Naive thymus-derived CD8-positive, alpha-beta T cell (primary cell): ENCODE results near the gene NR2F6. TPM values are rescaled to one million over a fixed set of nuclear protein-coding genes. Genes with fewer than 3 reads are reported as not detected.

Experiments used
- ATAC-seq, 2 donors: fragments of 150-1000 bp; cut with Tn5 transposase in 1 of 2; sonication (Bioruptor Pico), chemical (Tn5 transposase) in 1 of 2; 1 replicate in 1 of 2; 2 replicates in 1 of 2; pipeline ENCODE4 v1.10.0; 2021; ENCODE audit warnings: mild to moderate bottlenecking in 2 of 2, moderate library complexity in 2 of 2
- POLR2A ChIA-PET: fragments of 350-600 bp; sonication (Branson Sonifier 250); formaldehyde crosslinking; loops from one replicate; lab custom pipeline; 2021; ENCODE audit warnings: antibody characterized with exemption; lab: Charles Lee
- DNase-seq, 10 donors: peaks; one replicate each; pipeline versions ENCODE4 v3.0.0 to v3.0.0-alpha.2; 2020 to 2022
- H3K27ac Mint-ChIP-seq, 10 donors: one replicate each; pipeline ENCODE4 v1.8.0; 2020 to 2022; ENCODE audit warnings: mild to moderate bottlenecking in 10 of 10, mixed read lengths in 10 of 10, moderate library complexity in 4 of 10, inconsistent platforms in 1 of 10
- H3K27me3 Mint-ChIP-seq, 5 donors: one replicate each; pipeline ENCODE4 v1.8.0; 2021 to 2022; ENCODE audit warnings: mixed read lengths in 5 of 5
- H3K36me3 Mint-ChIP-seq, 3 donors: one replicate each; pipeline ENCODE4 v1.8.0; 2020 to 2022; ENCODE audit warnings: mixed read lengths in 3 of 3, mild to moderate bottlenecking in 2 of 3, inconsistent platforms in 1 of 3
- H3K4me1 Mint-ChIP-seq, 4 donors: one replicate each; pipeline ENCODE4 v1.8.0; 2021 to 2022; ENCODE audit warnings: mixed read lengths in 4 of 4
- H3K4me3 Mint-ChIP-seq, 10 donors: one replicate each; pipeline ENCODE4 v1.8.0; 2020 to 2022; ENCODE audit warnings: mild to moderate bottlenecking in 10 of 10, mixed read lengths in 10 of 10, moderate library complexity in 6 of 10, inconsistent platforms in 1 of 10
- H3K9me3 Mint-ChIP-seq, 9 donors: one replicate each; pipeline ENCODE4 v1.8.0; 2020 to 2022; ENCODE audit warnings: mixed read lengths in 9 of 9, mild to moderate bottlenecking in 3 of 9, inconsistent platforms in 1 of 9, moderate library complexity in 1 of 9
- polyA plus RNA-seq, 3 donors: library from polyadenylated mRNA; unstranded; fragments of 300-500 nt; fragmentation: Illumina TruSeq; gene quantifications; one replicate each; pipeline ENCODE4 v1.2.3, GENCODE V29; 2021
- total RNA-seq, 8 experiments: library from RNA in 2 of 8; stranded (reverse) in 2 of 8; gene quantifications; one replicate each; pipeline ENCODE4 v1.2.3 and lab custom pipeline; 2021 to 2026

NR2F6 gene
- total and polyA plus RNA-seq, 5 experiments from 2014 or later: 0.93 to 1.6 (median 1.3) TPM

GRCh38 chr19:17244618-17245534, 843 bp downstream of the NR2F6 start:
- H3K4me3 Mint-ChIP-seq: peak overlapping the region in 9 of 10 donors; percentile 33 to 78 (median 60)
- H3K36me3 Mint-ChIP-seq: no peaks in the 10 kb centered on the region
- no peak overlapping the region for H3K27ac Mint-ChIP-seq
- H3K27me3 Mint-ChIP-seq: peaks cover 0 to 4% (median 0%) of the 10 kb centered on the region in 5 donors
- peaks cover 4 to 20% (median 9%) of the 10 kb centered on the region in 4 donors for H3K4me1 Mint-ChIP-seq
- DNase-seq: peak in 2 of 10 donors; percentile 30 to 37
- H3K9me3 Mint-ChIP-seq: no peaks in the 10 kb centered on the region
- peak; percentile 33 to 39 for ATAC-seq
- POLR2A ChIA-PET: interaction anchor here (0.6 to 2.6 kb wide), 2 partner anchors 10 to 30 kb away, joined by 3 to 9 read pairs; partner anchors contain the start of gene USE1

GRCh38 chr19:17243830-17244617, 1.7 kb downstream of the NR2F6 start:
- Mint-ChIP-seq H3K27me3 (peaks cover 0 to 4% (median 0%) of the 10 kb centered on the region in 5 donors), H3K9me3 (no peaks in the 10 kb centered on the region), H3K27ac (no peak overlapping the region), H3K4me1 (peaks cover 4 to 20% (median 9%) of the 10 kb centered on the region in 4 donors), H3K4me3 (peak overlapping the region; percentile 36 to 78 (median 61)), H3K36me3 (no peaks in the 10 kb centered on the region)
- no peak for ATAC-seq
- DNase-seq: no peak
- POLR2A ChIA-PET: interaction anchor here (0.6 to 2.6 kb wide), 3 partner anchors 9 to 29 kb away, joined by 3 to 9 read pairs (median 3); partner anchors contain the start of genes OCEL1 and USE1

- Mint-ChIP-seq H3K4me1 (peaks cover 4 to 20% (median 9%) of the 10 kb centered on the region in 4 donors), H3K27me3 (peaks cover 0 to 4% (median 0%) of the 10 kb centered on the region in 5 donors), H3K36me3 (no peaks in the 10 kb centered on the region), H3K27ac (peak overlapping the region in 3 of 10 donors; percentile 19 to 86 (median 62)), H3K9me3 (no peaks in the 10 kb centered on the region), H3K4me3 (peak overlapping the region in 9 of 10 donors; percentile 18 to 78 (median 37))
- POLR2A ChIA-PET: interaction anchor here (1.0 to 1.2 kb wide), 3 partner anchors 17 to 60 kb away, joined by 3 to 6 read pairs (median 4); partner anchors contain the start of genes BABAM1 and OCEL1
- ATAC-seq: no peak
- no peak for DNase-seq
Measured at GRCh38 chr19:17243211-17243829, 2.4 kb downstream of the NR2F6 start.

- Mint-ChIP-seq H3K36me3 (no peaks in the 10 kb centered on the region), H3K4me1 (peaks cover 4 to 20% (median 9%) of the 10 kb centered on the region in 4 donors), H3K27me3 (peaks cover 0 to 4% (median 0%) of the 10 kb centered on the region in 5 donors), H3K27ac (peak overlapping the region in 5 of 10 donors; percentile 19 to 86 (median 62)), H3K4me3 (peak overlapping the region in 2 of 10 donors; percentile 42 to 78), H3K9me3 (no peaks in the 10 kb centered on the region)
- POLR2A ChIA-PET: interaction anchor here (0.6 to 1.2 kb wide), 4 partner anchors 16 to 145 kb away, joined by 3 to 6 read pairs (median 4); partner anchors contain the start of genes BABAM1 and OCEL1
- ATAC-seq (no peak), DNase-seq (no peak)
Measured at GRCh38 chr19:17242431-17243208, 3.1 kb downstream of the NR2F6 start.

GRCh38 chr19:17240826-17241399, 4.8 kb downstream of the NR2F6 start:
- DNase-seq (no peak), ATAC-seq (no peak)
- Mint-ChIP-seq H3K9me3 (no peaks in the 10 kb centered on the region), H3K27ac (peak overlapping the region in 2 of 10 donors; percentile 32 to 76), H3K36me3 (no peaks in the 10 kb centered on the region), H3K4me3 (peak overlapping the region in 1 of 10 donors; percentile 14), H3K4me1 (peaks cover 0 to 6% (median 4%) of the 10 kb centered on the region in 4 donors), H3K27me3 (no peaks in the 10 kb centered on the region)
- POLR2A ChIA-PET: interaction anchor here (0.5 kb wide), 1 partner anchor 118 kb away, joined by 3 read pairs; no protein-coding TSS in a partner anchor

GRCh38 chr19:17240062-17240752, 5.5 kb downstream of the NR2F6 start:
- peak overlapping the region in 1 of 10 donors; percentile 32 for H3K27ac Mint-ChIP-seq
- no peak overlapping the region for H3K4me3 Mint-ChIP-seq
- DNase-seq (no peak), ATAC-seq (no peak)
- POLR2A ChIA-PET: interaction anchor here (0.5 kb wide), 1 partner anchor 119 kb away, joined by 3 read pairs; no protein-coding TSS in a partner anchor
- no peaks in the 10 kb centered on the region for H3K36me3 Mint-ChIP-seq
- no peaks in the 10 kb centered on the region for H3K27me3 Mint-ChIP-seq
- no peaks in the 10 kb centered on the region for H3K9me3 Mint-ChIP-seq
- peaks cover 0 to 6% (median 4%) of the 10 kb centered on the region in 4 donors for H3K4me1 Mint-ChIP-seq

- peak overlapping the region in 1 of 10 donors; percentile 11 for H3K27ac Mint-ChIP-seq
- no peaks in the 10 kb centered on the region for H3K27me3 Mint-ChIP-seq
- H3K4me3 Mint-ChIP-seq: peak overlapping the region in 5 of 10 donors; percentile 26 to 75 (median 52)
Measured at GRCh38 chr19:17237747-17238706, 7.7 kb downstream of the NR2F6 start.

GRCh38 chr19:17236811-17237543, 8.7 kb downstream of the NR2F6 start:
- Mint-ChIP-seq H3K27me3 (no peaks in the 10 kb centered on the region), H3K27ac (peak overlapping the region in 1 of 10 donors; percentile 65), H3K9me3 (no peaks in the 10 kb centered on the region), H3K4me1 (peaks cover 9 to 15% (median 14%) of the 10 kb centered on the region in 4 donors), H3K4me3 (peak overlapping the region in 6 of 10 donors; percentile 3 to 78 (median 61)), H3K36me3 (peaks cover 0 to 5% (median 0%) of the 10 kb centered on the region in 3 donors)
- POLR2A ChIA-PET: interaction anchor here (1.0 to 1.9 kb wide), 2 partner anchors 53 to 181 kb away, joined by 3 to 24 read pairs; no protein-coding TSS in a partner anchor
- no peak for DNase-seq
- no peak for ATAC-seq

More at GRCh38 chr19:17237747-17238706, 7.7 kb downstream of the NR2F6 start:
- DNase-seq (no peak), ATAC-seq (no peak)
- Mint-ChIP-seq H3K9me3 (no peaks in the 10 kb centered on the region), H3K36me3 (no peaks in the 10 kb centered on the region), H3K4me1 (peaks cover 9 to 19% (median 13%) of the 10 kb centered on the region in 4 donors)
- POLR2A ChIA-PET: interaction anchor here (0.5 kb wide), 1 partner anchor 472 kb away, joined by 3 read pairs; no protein-coding TSS in a partner anchor
